BLaER1 treated with 17β-estradiol and CSF1 and Interleukin-3, amounts not matched to agents 10 nM and 100 nM (cell line): ENCODE results near the gene PRRX2.
"Not testable (repeated sequence)": the region's sequence is repeated elsewhere in the genome, so short reads cannot be mapped to it uniquely, and the experiment has no call there.

Experiments
- H3K27ac ChIP-seq, 11 experiments: shearing (Covaris generic); formaldehyde crosslinking; 2 replicates each; pipeline ENCODE4 v1.8.1; 2022
- H3K27me3 ChIP-seq, 11 experiments: shearing (Covaris generic); formaldehyde crosslinking; 2 replicates each; pipeline ENCODE4 v1.8.1; 2022
- H3K36me3 ChIP-seq, 11 experiments: shearing (Covaris generic); formaldehyde crosslinking; 2 replicates each; pipeline ENCODE4 v1.8.1; 2022
- H3K4me1 ChIP-seq, 10 experiments: shearing (Covaris generic); formaldehyde crosslinking; 2 replicates each; pipeline ENCODE4 v1.8.1; 2022
- H3K4me2 ChIP-seq, 11 experiments: shearing (Covaris generic); formaldehyde crosslinking; 2 replicates each; pipeline ENCODE4 v1.8.1; 2022
- H3K4me3 ChIP-seq, 10 experiments: shearing (Covaris generic); formaldehyde crosslinking; 2 replicates each; pipeline ENCODE4 v1.8.1; 2022
- H3K9ac ChIP-seq, 11 experiments: shearing (Covaris generic); formaldehyde crosslinking; 2 replicates each; pipeline ENCODE4 v1.8.1; 2022
- H3K9me3 ChIP-seq, 11 experiments: shearing (Covaris generic); formaldehyde crosslinking; replicated peaks in 1 of 11; 2 replicates each; pipeline ENCODE4 v1.8.1; 2022
- H4K20me1 ChIP-seq, 11 experiments: shearing (Covaris generic); formaldehyde crosslinking; 2 replicates each; pipeline ENCODE4 v1.8.1; 2022
- Cebpa-rat ChIP-seq, 11 experiments: shearing (Covaris generic); IDR thresholded peaks; 2 replicates each; pipeline ENCODE4 v1.8.1; 2022

Gene PRRX2

GRCh38 chr9:129653823-129654553 is 11.5 kb upstream of the PRRX2 start:
- Histone ChIP-seq H4K20me1 (no peaks in the 10 kb centered on the region; a peak in 1 of 22 replicates), H3K4me2 (peak overlapping the region; percentile 39 to 79 (median 68)), H3K4me3 (no peak overlapping the region), H3K4me1 (peaks cover 15 to 26% (median 20%) of the 10 kb centered on the region in 10 experiments), H3K27ac (no peak overlapping the region), H3K27me3 (peaks cover 3 to 23% (median 10%) of the 10 kb centered on the region in 11 experiments; a peak in 13 of 22 replicates), H3K9ac (peak overlapping the region in 2 of 11 experiments; percentile 1 to 9; a peak in 1 of 22 replicates), H3K9me3 (no peaks in the 10 kb centered on the region), H3K36me3 (no peaks in the 10 kb centered on the region)
- TF ChIP-seq Cebpa-rat (IDR thresholded peaks at IDR 0.05) = no peak

- Histone ChIP-seq H3K4me1 (peaks cover 15 to 26% (median 20%) of the 10 kb centered on the region in 10 experiments), H4K20me1 (no peaks in the 10 kb centered on the region; a peak in 1 of 22 replicates), H3K9ac (peak overlapping the region in 3 of 11 experiments; percentile 1 to 30 (median 9); a peak in 2 of 22 replicates), H3K27ac (no peak overlapping the region), H3K4me2 (peak overlapping the region; percentile 39 to 79 (median 68)), H3K9me3 (no peaks in the 10 kb centered on the region), H3K27me3 (peaks cover 3 to 23% (median 10%) of the 10 kb centered on the region in 11 experiments; a peak in 13 of 22 replicates), H3K4me3 (no peak overlapping the region), H3K36me3 (no peaks in the 10 kb centered on the region)
- TF ChIP-seq Cebpa-rat (IDR thresholded peaks at IDR 0.05) = no peak
Observed at GRCh38 chr9:129654554-129655040, 10.8 kb upstream of the PRRX2 start.

GRCh38 chr9:129655154-129655553 is 10.3 kb upstream of the PRRX2 start:
- H4K20me1 ChIP-seq = no peaks in the 10 kb centered on the region; a peak in 1 of 22 replicates
- peak overlapping the region; percentile 39 to 79 (median 68); a peak in 18 of 22 replicates for H3K4me2 ChIP-seq

GRCh38 chr9:129655696-129656095 is 9.8 kb upstream of the PRRX2 start:
- no peak for TF ChIP-seq Cebpa-rat (IDR thresholded peaks at IDR 0.05)
- Histone ChIP-seq H3K27ac (no peak overlapping the region), H3K4me3 (no peak overlapping the region), H3K9me3 (no peaks in the 10 kb centered on the region), H3K4me2 (peak overlapping the region in 5 of 11 experiments; percentile 13 to 75 (median 69); a peak in 2 of 22 replicates), H3K27me3 (peaks cover 3 to 23% (median 10%) of the 10 kb centered on the region in 11 experiments; a peak in 13 of 22 replicates), H3K9ac (no peak overlapping the region), H3K4me1 (peaks cover 15 to 26% (median 20%) of the 10 kb centered on the region in 10 experiments), H3K36me3 (no peaks in the 10 kb centered on the region), H4K20me1 (no peaks in the 10 kb centered on the region; a peak in 1 of 22 replicates)

More at GRCh38 chr9:129655154-129655553, 10.3 kb upstream of the PRRX2 start:
- Histone ChIP-seq H3K9me3 (no peaks in the 10 kb centered on the region), H3K36me3 (no peaks in the 10 kb centered on the region), H3K4me1 (peaks cover 15 to 26% (median 20%) of the 10 kb centered on the region in 10 experiments), H3K9ac (no peak overlapping the region; a peak in 2 of 22 replicates), H3K27me3 (peaks cover 3 to 23% (median 10%) of the 10 kb centered on the region in 11 experiments; a peak in 13 of 22 replicates), H3K27ac (no peak overlapping the region), H3K4me3 (no peak overlapping the region)
- no peak for TF ChIP-seq Cebpa-rat (IDR thresholded peaks at IDR 0.05)

- Histone ChIP-seq H3K36me3 (no peaks in the 10 kb centered on the region), H3K4me1 (peaks cover 15 to 26% (median 20%) of the 10 kb centered on the region in 10 experiments), H3K4me2 (no peak overlapping the region), H3K4me3 (no peak overlapping the region), H3K9ac (no peak overlapping the region), H3K27ac (no peak overlapping the region), H3K27me3 (peaks cover 3 to 23% (median 10%) of the 10 kb centered on the region in 11 experiments; a peak in 13 of 22 replicates), H3K9me3 (no peaks in the 10 kb centered on the region), H4K20me1 (no peaks in the 10 kb centered on the region; a peak in 1 of 22 replicates)
- no peak for TF ChIP-seq Cebpa-rat (IDR thresholded peaks at IDR 0.05)
Observed at GRCh38 chr9:129656795-129657390, 8.6 kb upstream of the PRRX2 start.

- TF ChIP-seq Cebpa-rat (IDR thresholded peaks at IDR 0.05) = no peak
- Histone ChIP-seq H3K36me3 (no peaks in the 10 kb centered on the region), H3K27me3 (peaks cover 18 to 36% (median 28%) of the 10 kb centered on the region in 11 experiments), H3K4me1 (peaks cover 0 to 5% (median 0%) of the 10 kb centered on the region in 10 experiments; a peak in 3 of 20 replicates), H3K9ac (no peak overlapping the region), H3K4me3 (no peak overlapping the region), H3K4me2 (no peak overlapping the region), H3K27ac (no peak overlapping the region), H4K20me1 (no peaks in the 10 kb centered on the region), H3K9me3 (no peaks in the 10 kb centered on the region)
Observed at GRCh38 chr9:129661029-129661428, 4.4 kb upstream of the PRRX2 start.

- not testable (repeated sequence) for H3K4me2 ChIP-seq, H3K4me3 ChIP-seq, H3K9me3 ChIP-seq, H3K4me1 ChIP-seq, H3K9ac ChIP-seq, H4K20me1 ChIP-seq, H3K27ac ChIP-seq, H3K36me3 ChIP-seq
- H3K27me3 ChIP-seq = peaks cover 20 to 48% (median 39%) of the 10 kb centered on the region in 11 experiments
Observed at GRCh38 chr9:129662239-129662638, 3.2 kb upstream of the PRRX2 start.

- Histone ChIP-seq H3K4me3 (no peak overlapping the region), H3K4me2 (0 out of 22 replicates have a peak overlapping the region, but pooled peaks of 1 of the 11 experiments have one; percentile 26), H3K9ac (no peak overlapping the region), H3K4me1 (peaks cover 0 to 15% (median 9%) of the 10 kb centered on the region in 10 experiments; a peak in 14 of 20 replicates), H3K27me3 (peaks cover 29 to 70% (median 61%) of the 10 kb centered on the region in 11 experiments), H3K27ac (no peak overlapping the region), H3K36me3 (no peaks in the 10 kb centered on the region), H3K9me3 (no peaks in the 10 kb centered on the region), H4K20me1 (no peaks in the 10 kb centered on the region)
- no peak for TF ChIP-seq Cebpa-rat (IDR thresholded peaks at IDR 0.05)
Observed at GRCh38 chr9:129664746-129665388, 580 bp upstream of the PRRX2 start.
